Measurements from ENCODE around the gene TMEM123.

The TMEM123 gene, protein sequence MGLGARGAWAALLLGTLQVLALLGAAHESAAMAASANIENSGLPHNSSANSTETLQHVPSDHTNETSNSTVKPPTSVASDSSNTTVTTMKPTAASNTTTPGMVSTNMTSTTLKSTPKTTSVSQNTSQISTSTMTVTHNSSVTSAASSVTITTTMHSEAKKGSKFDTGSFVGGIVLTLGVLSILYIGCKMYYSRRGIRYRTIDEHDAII

DNA sequence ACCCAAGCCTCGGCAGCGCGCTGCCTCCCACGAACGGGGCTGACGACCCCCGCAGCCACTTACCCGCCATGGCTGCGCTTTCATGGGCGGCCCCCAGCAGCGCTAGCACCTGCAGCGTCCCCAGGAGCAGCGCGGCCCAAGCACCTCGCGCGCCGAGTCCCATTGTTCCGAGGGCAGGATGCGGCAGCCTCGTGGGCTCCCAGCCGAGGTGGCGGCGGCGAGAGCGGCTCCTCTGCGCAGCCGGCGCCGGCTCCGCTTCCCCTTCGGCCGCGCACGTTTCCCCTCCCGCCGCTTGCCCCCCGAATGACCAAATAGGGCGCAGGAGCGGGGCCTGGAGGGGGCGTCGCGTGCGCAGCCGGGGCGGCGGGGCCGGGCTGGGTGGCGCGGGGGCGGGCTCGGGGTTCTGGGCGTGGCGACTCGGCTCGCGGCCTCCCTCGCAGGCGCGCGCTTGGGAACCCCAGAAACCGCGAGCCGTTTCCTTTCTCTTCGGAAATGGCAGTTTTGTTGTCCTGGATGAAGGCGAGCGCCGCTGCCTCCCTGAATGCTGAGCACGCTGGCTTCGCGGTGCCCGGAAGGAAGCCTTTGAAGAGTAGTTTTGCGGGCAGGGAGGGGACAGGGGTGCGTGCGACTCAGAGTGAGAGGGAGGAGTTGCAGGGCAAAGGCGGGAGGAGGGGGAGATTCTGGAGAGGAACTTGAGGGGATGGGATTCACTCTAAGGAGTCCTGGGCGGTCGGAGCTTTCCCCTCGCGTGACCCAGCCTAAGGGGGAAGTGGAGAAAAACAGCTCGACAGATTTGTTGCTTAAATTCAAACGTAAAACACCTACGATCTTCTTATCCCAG lies at the start of gene TMEM123:
TSS of gene TMEM123 (minus strand) at position 305 of the 841 bp plus-strand sequence. CDS start at position 163, 142 bp downstream.
- no peaks in the 10 kb centered on the region for H3K9me3 Mint-ChIP-seq
- H3K4me3 Mint-ChIP-seq = peak within 1 kb of the TSS; percentile 95 to 98
- H3K27me3 Mint-ChIP-seq = no peaks in the 10 kb centered on the region
- ATAC-seq (replicated peaks) = peak; percentile 70 to 79
- DNase-seq = peak; percentile 80
- peaks cover 10 to 29% of the 10 kb centered on the region in 2 donors for H3K36me3 Mint-ChIP-seq
- H3K27ac Mint-ChIP-seq = peak within 1 kb of the TSS; percentile 99
- peaks cover 45 to 77% of the 10 kb centered on the region in 2 donors for H3K4me1 Mint-ChIP-seq

DNA sequence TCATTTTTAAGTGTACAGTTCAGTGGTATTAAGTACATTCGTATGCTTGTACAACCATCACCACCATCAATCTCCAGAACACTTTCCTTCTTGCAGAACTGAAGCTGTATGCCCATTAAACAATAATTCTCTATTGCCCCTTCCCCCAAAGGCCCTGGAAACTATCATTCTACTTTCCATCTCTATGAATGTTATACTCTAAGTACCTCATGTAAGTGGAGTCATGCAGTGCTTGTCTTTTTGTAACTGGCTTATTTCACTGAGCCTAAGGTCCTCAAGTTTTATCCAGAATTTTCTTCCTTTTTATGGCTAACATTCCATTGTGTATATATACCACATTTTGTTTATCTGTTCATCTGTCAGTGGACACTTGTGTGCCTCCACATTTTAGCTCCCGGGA lies 48.3 kb upstream of the TMEM123 start:
- H3K9me3 Mint-ChIP-seq = no peaks in the 10 kb centered on the region
- no peaks in the 10 kb centered on the region for H3K27me3 Mint-ChIP-seq
- H3K4me3 Mint-ChIP-seq = no peak overlapping the region
- H3K36me3 Mint-ChIP-seq = no peaks in the 10 kb centered on the region
- H3K27ac Mint-ChIP-seq = no peak overlapping the region
- peaks cover 7 to 21% of the 10 kb centered on the region in 2 donors for H3K4me1 Mint-ChIP-seq
- ATAC-seq (replicated peaks) = no peak
- DNase-seq = no peak

DNA sequence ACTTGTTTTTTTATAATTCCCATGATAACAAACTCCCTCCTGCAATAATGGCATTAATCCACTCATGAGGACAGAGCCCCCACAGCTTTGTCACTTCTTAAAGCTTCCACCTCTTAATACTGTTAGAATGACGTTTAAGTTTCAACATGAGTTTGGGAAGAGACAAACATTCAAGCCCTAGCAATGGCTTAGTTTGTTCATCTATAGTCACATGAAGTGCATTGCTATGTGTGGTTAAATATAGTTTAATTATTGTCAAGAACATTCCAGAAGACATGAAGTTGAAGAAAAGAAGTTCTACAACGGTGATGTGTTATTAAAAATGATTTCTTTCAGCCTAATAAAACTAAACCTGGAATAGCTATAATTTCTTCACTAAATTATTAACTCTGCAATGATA lies 47.4 kb upstream of the TMEM123 start:
- no peaks in the 10 kb centered on the region for H3K9me3 Mint-ChIP-seq
- no peak for ATAC-seq (replicated peaks)
- H3K4me1 Mint-ChIP-seq = peaks cover 16 to 30% of the 10 kb centered on the region in 2 donors
- no peaks in the 10 kb centered on the region for H3K27me3 Mint-ChIP-seq
- no peak overlapping the region for H3K4me3 Mint-ChIP-seq
- H3K27ac Mint-ChIP-seq = no peak overlapping the region
- H3K36me3 Mint-ChIP-seq = no peaks in the 10 kb centered on the region
- DNase-seq = no peak

DNA sequence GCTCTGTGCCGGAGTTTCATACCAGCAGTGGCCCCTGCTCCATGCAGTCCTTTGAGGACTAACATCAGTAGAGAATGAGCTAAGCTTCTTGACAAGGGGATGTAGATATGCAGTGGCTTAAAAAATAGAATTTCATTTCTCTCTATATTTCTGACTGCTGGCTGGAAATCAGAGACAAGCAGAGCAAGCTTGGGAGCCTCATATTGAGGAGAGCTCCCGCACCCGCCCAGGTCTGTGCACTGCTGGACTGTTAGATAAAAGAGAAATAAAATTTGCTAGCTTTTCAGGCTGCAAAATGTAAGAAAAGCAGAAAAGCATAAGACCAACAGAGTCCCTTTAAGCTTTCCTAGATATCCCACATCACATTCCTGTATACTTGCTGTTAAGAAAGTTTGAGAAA lies 46.6 kb upstream of the TMEM123 start:
- Mint-ChIP-seq H3K27ac (no peak overlapping the region), H3K9me3 (no peaks in the 10 kb centered on the region), H3K4me1 (peaks cover 17 to 32% of the 10 kb centered on the region in 2 donors), H3K4me3 (no peak overlapping the region), H3K36me3 (no peaks in the 10 kb centered on the region), H3K27me3 (no peaks in the 10 kb centered on the region)
- ATAC-seq (replicated peaks) (no peak), DNase-seq (no peak)

DNA sequence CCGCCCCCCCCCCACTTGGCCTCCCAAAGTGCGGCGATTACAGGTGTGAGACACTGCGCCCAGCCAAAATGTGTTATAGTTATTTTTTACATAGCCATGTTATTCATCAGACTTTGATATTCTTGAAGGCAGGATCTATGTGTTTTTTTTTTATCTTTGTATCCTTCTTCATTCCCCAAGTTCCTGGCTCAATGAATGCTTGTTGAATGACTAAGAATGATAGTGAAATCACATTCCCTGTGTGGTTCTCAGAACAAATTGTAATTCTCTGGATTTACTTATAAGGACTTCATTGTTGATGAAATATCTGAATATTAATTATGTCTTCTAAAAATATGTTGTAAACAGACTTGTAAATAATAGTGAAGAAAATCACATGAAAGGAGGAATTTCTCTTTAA lies 44.5 kb upstream of the TMEM123 start:
- H3K4me3 Mint-ChIP-seq = no peak overlapping the region
- ATAC-seq (replicated peaks) = no peak
- no peaks in the 10 kb centered on the region for H3K36me3 Mint-ChIP-seq
- no peaks in the 10 kb centered on the region for H3K27me3 Mint-ChIP-seq
- no peak overlapping the region for H3K27ac Mint-ChIP-seq
- H3K4me1 Mint-ChIP-seq = peaks cover 19 to 40% of the 10 kb centered on the region in 2 donors
- H3K9me3 Mint-ChIP-seq = no peaks in the 10 kb centered on the region
- no peak for DNase-seq

DNA sequence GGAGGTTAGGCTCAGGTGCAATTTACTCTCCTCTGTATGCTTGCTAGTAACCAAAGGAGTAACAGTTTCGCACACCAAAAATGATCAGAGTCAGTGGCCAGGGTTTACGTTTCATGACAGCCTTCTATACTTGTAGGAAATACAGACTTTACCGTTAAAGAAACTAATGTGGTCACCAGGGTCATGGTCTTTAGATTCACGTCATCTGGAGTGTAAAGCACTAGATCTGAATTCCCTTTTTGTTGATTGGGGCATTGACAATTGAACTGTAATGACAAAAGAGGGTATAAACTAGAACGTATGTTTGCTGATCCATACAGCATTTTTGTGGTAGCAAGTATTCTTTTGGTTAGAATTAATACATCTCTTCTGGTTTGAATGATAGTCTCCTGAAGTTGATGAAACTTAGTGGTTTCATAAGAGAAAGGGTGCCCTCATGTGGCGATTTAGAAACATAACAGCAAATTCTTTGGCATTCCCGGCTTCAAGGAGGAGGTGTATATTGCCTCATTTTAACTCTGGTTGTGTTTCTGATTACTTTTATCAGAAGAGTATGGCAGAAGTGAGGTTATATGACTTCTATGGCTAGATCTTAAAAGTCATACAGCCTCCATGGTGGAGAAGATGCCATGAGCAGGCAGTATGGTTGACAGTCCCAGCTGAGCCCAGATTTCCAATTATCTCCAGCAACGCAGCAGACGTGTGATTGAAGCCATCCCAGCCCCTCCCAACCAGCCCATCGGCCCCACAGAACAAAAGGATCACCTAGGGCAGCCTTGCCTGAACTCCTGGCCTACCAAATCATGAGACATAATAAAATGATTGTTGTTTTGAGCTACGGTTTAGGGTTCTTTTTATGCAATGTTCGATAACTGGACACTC lies 42.8 kb upstream of the TMEM123 start:
- H3K4me3 Mint-ChIP-seq = no peak overlapping the region
- H3K27me3 Mint-ChIP-seq = no peaks in the 10 kb centered on the region
- no peaks in the 10 kb centered on the region for H3K9me3 Mint-ChIP-seq
- H3K36me3 Mint-ChIP-seq = no peaks in the 10 kb centered on the region
- DNase-seq (no peak), ATAC-seq (replicated peaks) (peak; percentile 74 to 80)
- H3K4me1 Mint-ChIP-seq = peaks cover 16 to 38% of the 10 kb centered on the region in 2 donors
- H3K27ac Mint-ChIP-seq = peak overlapping the region; percentile 81

DNA sequence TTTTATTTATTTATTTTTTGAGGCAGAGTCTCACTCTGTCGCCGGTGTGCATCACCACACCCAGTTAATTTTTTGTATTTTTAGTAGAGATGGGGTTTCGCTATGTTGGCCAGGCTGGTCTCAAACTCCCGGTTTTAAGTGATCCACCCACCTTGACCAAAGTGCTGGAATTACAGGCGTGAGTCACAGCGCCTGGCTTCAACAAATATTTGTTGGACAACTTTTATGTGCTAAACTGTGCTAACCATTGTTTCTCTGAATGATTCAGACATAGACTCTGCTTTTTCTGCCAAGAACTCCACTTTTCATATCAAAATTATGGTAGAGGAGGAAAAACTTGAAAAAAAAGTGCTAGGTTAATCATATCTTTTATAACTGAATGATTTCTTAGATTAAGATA lies 41.7 kb upstream of the TMEM123 start:
- H3K4me1 Mint-ChIP-seq = peaks cover 16 to 39% of the 10 kb centered on the region in 2 donors
- no peak overlapping the region for H3K27ac Mint-ChIP-seq
- no peak for ATAC-seq (replicated peaks)
- no peaks in the 10 kb centered on the region for H3K9me3 Mint-ChIP-seq
- no peaks in the 10 kb centered on the region for H3K36me3 Mint-ChIP-seq
- no peaks in the 10 kb centered on the region for H3K27me3 Mint-ChIP-seq
- DNase-seq = no peak
- H3K4me3 Mint-ChIP-seq = no peak overlapping the region

DNA sequence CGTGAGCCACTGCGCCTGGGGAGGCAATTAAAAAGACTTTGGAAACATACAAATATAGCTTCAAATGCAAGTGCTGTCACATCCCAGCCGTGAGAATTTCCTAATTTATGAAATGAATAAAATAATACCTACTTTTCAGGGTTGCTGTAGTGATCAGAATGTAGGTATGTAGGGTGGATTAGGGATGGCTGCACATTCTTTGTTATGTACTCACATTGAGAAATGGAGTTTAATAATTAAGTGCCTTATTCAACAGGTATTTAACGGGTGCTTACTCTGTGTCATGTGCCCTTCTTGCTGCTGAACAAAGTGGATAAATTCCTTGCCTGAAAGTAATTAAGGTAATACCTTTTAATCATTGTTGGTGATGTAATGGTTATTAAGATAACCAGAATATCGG lies 41.0 kb upstream of the TMEM123 start:
- H3K9me3 Mint-ChIP-seq = no peaks in the 10 kb centered on the region
- ATAC-seq (replicated peaks) = no peak
- no peaks in the 10 kb centered on the region for H3K36me3 Mint-ChIP-seq
- peaks cover 18 to 43% of the 10 kb centered on the region in 2 donors for H3K4me1 Mint-ChIP-seq
- no peaks in the 10 kb centered on the region for H3K27me3 Mint-ChIP-seq
- H3K4me3 Mint-ChIP-seq = no peak overlapping the region
- no peak for DNase-seq
- no peak overlapping the region for H3K27ac Mint-ChIP-seq

DNA sequence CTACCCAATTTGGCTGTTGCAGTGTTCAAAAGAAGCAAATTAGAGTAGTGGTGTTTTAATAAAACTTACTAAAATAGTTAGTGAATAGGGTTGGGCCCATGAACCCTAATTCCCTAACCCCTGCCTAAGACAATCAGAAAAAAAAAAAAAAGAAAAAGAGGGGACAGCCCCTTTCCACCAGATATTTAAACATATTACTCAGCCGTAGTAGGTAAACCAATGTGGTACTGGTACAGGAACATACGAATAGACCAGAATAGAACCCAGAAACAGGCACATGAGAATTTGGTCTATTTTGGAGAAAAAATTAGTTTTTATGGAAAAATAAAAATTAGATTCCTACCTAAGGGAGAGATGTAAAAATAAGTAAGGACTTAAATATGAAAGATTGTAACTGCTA lies 39.4 kb upstream of the TMEM123 start:
- H3K4me3 Mint-ChIP-seq = no peak overlapping the region

DNA sequence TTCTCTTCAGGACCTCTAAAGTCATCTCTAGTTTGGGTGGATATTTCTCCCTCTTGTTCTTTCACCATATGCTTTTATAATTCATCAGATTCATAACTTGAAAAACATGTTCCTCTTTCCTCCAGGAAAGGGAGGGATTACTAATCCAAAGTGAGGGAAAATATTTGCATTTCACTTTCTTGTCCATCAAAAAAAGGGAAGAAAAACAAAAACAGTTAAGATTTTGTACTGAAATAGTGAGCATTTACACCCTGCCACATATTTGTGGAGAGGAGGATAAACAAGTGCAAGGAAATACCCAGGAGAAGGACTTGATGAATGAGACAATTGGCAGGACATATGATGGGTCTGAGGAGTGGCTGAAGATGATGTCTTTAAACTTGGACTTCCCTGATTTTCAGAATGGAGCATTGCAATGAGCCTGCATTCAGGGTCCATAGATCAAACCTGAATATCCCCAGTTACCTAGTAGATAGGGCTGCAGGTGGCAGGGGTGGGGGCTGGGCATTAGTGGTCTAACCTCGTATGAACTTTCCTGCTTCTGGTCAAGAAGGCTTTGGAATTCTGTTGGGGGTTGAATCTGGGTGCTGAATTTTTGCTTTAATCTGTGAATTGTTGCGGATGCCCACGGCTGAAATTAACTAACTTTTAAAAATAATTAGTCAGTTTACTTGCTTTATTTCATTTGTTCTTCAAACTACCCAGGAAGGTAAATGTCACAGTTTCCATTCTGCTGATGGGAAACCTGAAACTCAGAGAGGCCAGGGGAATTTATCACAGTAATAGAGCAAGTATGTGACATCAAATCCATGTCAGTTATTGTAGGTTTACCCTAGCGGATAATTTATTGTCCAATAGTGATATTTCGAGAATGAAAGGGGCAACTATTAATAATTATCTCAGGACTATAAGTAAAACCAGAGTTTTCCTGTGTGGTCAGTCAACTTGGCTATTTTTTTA lies 36.9 kb upstream of the TMEM123 start:
- no peak overlapping the region for H3K4me3 Mint-ChIP-seq
- ATAC-seq (replicated peaks) (peak; percentile 70 to 76), DNase-seq (no peak)
- no peaks in the 10 kb centered on the region for H3K9me3 Mint-ChIP-seq
- no peak overlapping the region for H3K27ac Mint-ChIP-seq
- no peaks in the 10 kb centered on the region for H3K36me3 Mint-ChIP-seq
- no peaks in the 10 kb centered on the region for H3K27me3 Mint-ChIP-seq
- peaks cover 17 to 44% of the 10 kb centered on the region in 2 donors for H3K4me1 Mint-ChIP-seq

More for the DNA sequence above, 39.4 kb upstream of the TMEM123 start:
- Mint-ChIP-seq H3K27ac (no peak overlapping the region), H3K27me3 (no peaks in the 10 kb centered on the region), H3K9me3 (no peaks in the 10 kb centered on the region), H3K4me1 (peaks cover 25 to 55% of the 10 kb centered on the region in 2 donors), H3K36me3 (no peaks in the 10 kb centered on the region)
- no peak for DNase-seq
- ATAC-seq (replicated peaks) = peak; percentile 56 to 59

DNA sequence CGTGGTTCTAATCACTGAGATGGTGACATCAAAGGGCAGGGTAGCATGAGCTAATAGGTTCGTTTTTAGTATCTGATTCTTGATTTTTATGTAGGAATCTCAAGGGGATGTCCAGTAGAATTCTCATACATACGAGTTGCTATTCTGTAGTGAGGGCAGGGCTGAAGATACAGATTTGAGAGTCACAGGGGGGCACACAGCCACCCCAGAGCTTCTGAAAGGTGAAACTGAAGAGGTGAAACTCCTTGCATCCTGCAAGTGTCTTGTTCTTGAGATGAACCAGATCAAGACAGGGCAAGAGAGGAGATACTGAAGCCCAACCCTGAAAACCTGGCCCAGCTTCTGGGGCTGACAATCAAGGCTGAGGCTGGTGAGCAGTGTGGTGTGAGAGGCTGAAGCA lies 35.6 kb upstream of the TMEM123 start:
- no peaks in the 10 kb centered on the region for H3K27me3 Mint-ChIP-seq
- no peaks in the 10 kb centered on the region for H3K36me3 Mint-ChIP-seq
- no peaks in the 10 kb centered on the region for H3K9me3 Mint-ChIP-seq
- H3K4me3 Mint-ChIP-seq = peak overlapping the region in 1 of 2 donors; percentile 20
- DNase-seq = no peak
- peaks cover 17 to 44% of the 10 kb centered on the region in 2 donors for H3K4me1 Mint-ChIP-seq
- ATAC-seq (replicated peaks) = peak in 1 of 2 donors; percentile 28
- H3K27ac Mint-ChIP-seq = peak overlapping the region; percentile 73

DNA sequence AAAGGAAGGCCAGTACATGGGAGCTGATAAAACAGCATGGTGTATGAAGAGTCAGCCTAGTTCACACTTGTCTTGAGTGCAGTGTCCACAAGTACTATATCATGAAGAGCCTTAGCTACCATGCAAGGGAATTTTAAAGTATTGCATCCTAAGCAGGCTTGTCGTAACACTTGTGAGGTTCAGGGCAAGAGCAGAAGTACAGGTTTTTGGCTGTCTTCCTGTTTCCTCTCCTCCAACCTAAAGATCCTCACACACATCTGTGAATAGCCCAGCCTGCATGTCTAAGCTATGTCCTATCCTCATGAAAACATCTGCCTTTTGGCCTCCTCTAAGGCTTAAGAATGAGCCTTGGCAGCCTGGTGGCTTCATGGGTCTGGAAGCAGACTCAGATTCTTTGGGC lies 34.6 kb upstream of the TMEM123 start:
- Mint-ChIP-seq H3K9me3 (no peaks in the 10 kb centered on the region), H3K4me3 (no peak overlapping the region), H3K27me3 (no peaks in the 10 kb centered on the region), H3K4me1 (peaks cover 15 to 37% of the 10 kb centered on the region in 2 donors), H3K27ac (no peak overlapping the region), H3K36me3 (no peaks in the 10 kb centered on the region)
- ATAC-seq (replicated peaks) (no peak), DNase-seq (no peak)

DNA sequence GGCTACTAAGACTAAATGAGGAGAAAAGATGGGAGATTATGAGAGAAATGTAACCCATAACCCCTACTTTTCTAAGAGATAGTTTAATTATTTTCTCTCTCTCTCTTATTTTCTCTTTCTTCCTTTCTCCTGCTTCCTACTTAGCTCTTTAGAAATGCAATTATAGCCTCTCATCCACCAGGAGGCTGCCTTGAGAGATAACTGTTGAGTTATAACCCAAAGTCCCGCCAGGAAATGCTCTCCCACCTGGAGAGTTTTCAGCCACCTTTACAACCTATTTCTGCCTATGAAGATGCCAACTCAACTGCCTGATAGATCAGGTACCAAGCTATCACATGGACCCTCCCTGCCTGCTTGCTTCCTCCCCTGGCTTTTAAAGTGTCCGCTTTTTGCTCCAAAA lies 34.0 kb upstream of the TMEM123 start:
- no peaks in the 10 kb centered on the region for H3K27me3 Mint-ChIP-seq
- ATAC-seq (replicated peaks) = no peak
- no peak overlapping the region for H3K4me3 Mint-ChIP-seq

More for the DNA sequence above, 34.0 kb upstream of the TMEM123 start:
- Mint-ChIP-seq H3K9me3 (no peaks in the 10 kb centered on the region), H3K4me1 (peaks cover 15 to 31% of the 10 kb centered on the region in 2 donors), H3K36me3 (no peaks in the 10 kb centered on the region), H3K27ac (no peak overlapping the region)
- no peak for DNase-seq

Data from stimulated activated naive B cell treated with anti-CD40 and anti-IgM and Interleukin-4, amounts not matched to agents 10 μg/mL and 1 μg/mL and 100 μg/mL, for 72 hours (primary cell).